ENCODE data around the gene SNRK.

The SNRK gene

GRCh38 chr3:43371494-43371893, 85.2 kb downstream of the SNRK start:
- no peak overlapping the region for H3K4me3 ChIP-seq (ENCODE audit: low read depth in 1 of 2, low read length in 1 of 2)
- H3K27me3 ChIP-seq, result no peaks in the 10 kb centered on the region
- peaks cover 19 to 22% of the 10 kb centered on the region in 2 experiments for H3K4me1 ChIP-seq (ENCODE audit: control insufficient read depth in 1 of 2, insufficient read depth in 1 of 2, low read depth in 1 of 2, low read length in 1 of 2)
- TF ChIP-seq, protein P1, sequence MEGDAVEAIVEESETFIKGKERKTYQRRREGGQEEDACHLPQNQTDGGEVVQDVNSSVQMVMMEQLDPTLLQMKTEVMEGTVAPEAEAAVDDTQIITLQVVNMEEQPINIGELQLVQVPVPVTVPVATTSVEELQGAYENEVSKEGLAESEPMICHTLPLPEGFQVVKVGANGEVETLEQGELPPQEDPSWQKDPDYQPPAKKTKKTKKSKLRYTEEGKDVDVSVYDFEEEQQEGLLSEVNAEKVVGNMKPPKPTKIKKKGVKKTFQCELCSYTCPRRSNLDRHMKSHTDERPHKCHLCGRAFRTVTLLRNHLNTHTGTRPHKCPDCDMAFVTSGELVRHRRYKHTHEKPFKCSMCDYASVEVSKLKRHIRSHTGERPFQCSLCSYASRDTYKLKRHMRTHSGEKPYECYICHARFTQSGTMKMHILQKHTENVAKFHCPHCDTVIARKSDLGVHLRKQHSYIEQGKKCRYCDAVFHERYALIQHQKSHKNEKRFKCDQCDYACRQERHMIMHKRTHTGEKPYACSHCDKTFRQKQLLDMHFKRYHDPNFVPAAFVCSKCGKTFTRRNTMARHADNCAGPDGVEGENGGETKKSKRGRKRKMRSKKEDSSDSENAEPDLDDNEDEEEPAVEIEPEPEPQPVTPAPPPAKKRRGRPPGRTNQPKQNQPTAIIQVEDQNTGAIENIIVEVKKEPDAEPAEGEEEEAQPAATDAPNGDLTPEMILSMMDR (IDR thresholded peaks at IDR 0.05), result no peak
- H3K27ac ChIP-seq, result peak overlapping the region; percentile 93
- peaks cover 7% of the 10 kb centered on the region for H3K36me3 ChIP-seq
- H3K9me3 ChIP-seq, result no peaks in the 10 kb centered on the region

DNA sequence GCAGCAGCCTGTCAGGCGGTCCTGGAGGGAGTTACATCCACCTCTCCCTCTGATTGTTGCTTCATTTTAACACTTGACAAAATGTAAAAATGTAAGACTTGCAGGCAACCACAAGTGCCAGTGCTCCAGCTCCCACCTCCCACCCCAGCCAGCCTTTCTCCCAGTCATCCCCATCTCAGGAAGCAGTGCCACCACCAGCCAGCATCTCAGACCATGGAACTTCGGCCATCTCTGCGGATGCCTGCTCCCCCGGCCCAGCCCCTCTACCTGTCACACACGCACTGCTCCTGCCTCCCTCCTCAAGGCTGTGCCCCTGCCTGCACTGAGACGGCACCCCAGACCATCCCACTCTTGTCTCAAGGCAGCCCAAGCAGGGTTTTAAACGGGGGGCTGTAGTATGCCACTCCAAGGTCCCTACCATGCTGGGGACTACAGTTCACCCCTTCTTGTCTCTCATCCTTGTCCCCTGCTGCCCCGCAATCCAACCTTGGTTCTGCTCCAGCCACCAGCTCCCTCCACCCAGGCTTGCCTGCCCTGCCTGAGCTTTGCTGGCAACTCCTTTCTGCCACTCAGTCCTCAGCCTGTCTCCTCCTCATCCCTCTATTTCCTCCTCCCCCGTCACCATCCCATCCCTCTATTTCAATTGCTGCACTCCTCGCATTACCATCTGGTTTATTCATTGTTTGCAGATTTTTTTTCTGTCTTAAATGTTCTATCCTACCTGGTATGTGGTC, 85.8 kb downstream of the SNRK start:
- TF ChIP-seq, protein P1 (IDR thresholded peaks at IDR 0.05), result no peak
- no peaks in the 10 kb centered on the region for H3K9me3 ChIP-seq
- H3K4me3 ChIP-seq (ENCODE audit: low read depth in 1 of 2, low read length in 1 of 2), result no peak overlapping the region
- H3K36me3 ChIP-seq, result peaks cover under 1% of the 10 kb centered on the region
- peaks cover 19 to 22% of the 10 kb centered on the region in 2 experiments for H3K4me1 ChIP-seq (ENCODE audit: control insufficient read depth in 1 of 2, insufficient read depth in 1 of 2, low read depth in 1 of 2, low read length in 1 of 2)
- H3K27me3 ChIP-seq, result no peaks in the 10 kb centered on the region
- H3K27ac ChIP-seq, result peak overlapping the region; percentile 93

GRCh38 chr3:43372809-43373559, 86.6 kb downstream of the SNRK start:
- TF ChIP-seq, protein P1 (IDR thresholded peaks at IDR 0.05), result no peak

GRCh38 chr3:43373560-43373928, 87.2 kb downstream of the SNRK start:
- Histone ChIP-seq H3K27me3 (no peaks in the 10 kb centered on the region), H3K36me3 (no peaks in the 10 kb centered on the region), H3K4me1 (ENCODE audit: control insufficient read depth in 1 of 2, insufficient read depth in 1 of 2, low read depth in 1 of 2, low read length in 1 of 2) (peaks cover 27 to 32% of the 10 kb centered on the region in 2 experiments), H3K27ac (peak overlapping the region; percentile 1), H3K4me3 (ENCODE audit: low read depth in 1 of 2, low read length in 1 of 2) (no peak overlapping the region), H3K9me3 (no peaks in the 10 kb centered on the region)
- TF ChIP-seq, protein P1 (IDR thresholded peaks at IDR 0.05), result no peak

More at GRCh38 chr3:43372809-43373559, 86.6 kb downstream of the SNRK start:
- Histone ChIP-seq H3K9me3 (no peaks in the 10 kb centered on the region), H3K27ac (peak overlapping the region; percentile 1), H3K4me3 (ENCODE audit: low read depth in 1 of 2, low read length in 1 of 2) (no peak overlapping the region), H3K27me3 (no peaks in the 10 kb centered on the region), H3K36me3 (no peaks in the 10 kb centered on the region), H3K4me1 (ENCODE audit: control insufficient read depth in 1 of 2, insufficient read depth in 1 of 2, low read depth in 1 of 2, low read length in 1 of 2) (peaks cover 21 to 26% of the 10 kb centered on the region in 2 experiments)

- TF ChIP-seq, protein P1 (IDR thresholded peaks at IDR 0.05), result peak; percentile 81
- no peaks in the 10 kb centered on the region for H3K27me3 ChIP-seq
- H3K4me3 ChIP-seq (ENCODE audit: low read depth in 1 of 2, low read length in 1 of 2), result no peak overlapping the region
- H3K27ac ChIP-seq, result peak overlapping the region; percentile 64
- H3K4me1 ChIP-seq (ENCODE audit: control insufficient read depth in 1 of 2, insufficient read depth in 1 of 2, low read depth in 1 of 2, low read length in 1 of 2), result peaks cover 9 to 12% of the 10 kb centered on the region in 2 experiments
- H3K36me3 ChIP-seq, result no peaks in the 10 kb centered on the region
- no peaks in the 10 kb centered on the region for H3K9me3 ChIP-seq
Observed at GRCh38 chr3:43378066-43378935, 92.0 kb downstream of the SNRK start.

Data from neutrophil (primary cell).